SK-N-SH (cell line): ENCODE data around the gene SH2D3C. TPM values are rescaled to one million over a fixed set of nuclear protein-coding genes. Genes with fewer than 3 reads are reported as not detected.

ENCODE experiments used
- CTCF ChIA-PET: fragments of 300-600, 350-600 bp; formaldehyde crosslinking; extraction: SDS; loops from one replicate; lab custom pipeline; 2021; lab: Yijun Ruan, JAX
- POLR2A ChIA-PET: fragments of 350-600 bp; sonication (Branson Sonifier 250); formaldehyde crosslinking; extraction: SDS; loops from one replicate; lab custom pipeline; 2020; ENCODE audit warnings: antibody characterized with exemption, inconsistent platforms; lab: Yijun Ruan, JAX
- DNase-seq: peaks from one replicate; pipeline ENCODE4 v3.0.0; 2012
- H2AFZ ChIP-seq: fragments of 200-600 bp; sonication (generic); 2 replicates; pipeline ENCODE4 v1.8.1; 2016; ENCODE audit warnings: antibody characterized with exemption, mild to moderate bottlenecking, low read depth
- H3F3A ChIP-seq: fragments of 200-600 bp; sonication (generic); replicated peaks from 2 replicates; pipeline ENCODE3; 2016; ENCODE audit warnings: antibody characterized with exemption, mild to moderate bottlenecking; ENCODE audit not compliant: insufficient read depth
- H3K27ac ChIP-seq, 2 experiments: fragments of 200-500 bp in 1 of 2; fragments of 200-600 bp in 1 of 2; sonication (Bioruptor generic) in 1 of 2; sonication (generic), shearing (Covaris generic) in 1 of 2; 2 replicates each; pipeline versions ENCODE4 v1.5.1 to v1.6.1; 2014 to 2016; ENCODE audit warnings: low read depth in 2 of 2, inconsistent platforms in 1 of 2, low read length in 1 of 2, mild to moderate bottlenecking in 1 of 2, mixed read lengths in 1 of 2
- H3K27me3 ChIP-seq: fragments of 200-600 bp; sonication (generic), shearing (Covaris generic); 2 replicates; pipeline ENCODE4 v1.6.1; 2016; ENCODE audit warnings: mixed run types; ENCODE audit not compliant: insufficient read depth
- H3K36me3 ChIP-seq, 2 experiments: fragments of 200-500 bp in 1 of 2; fragments of 200-600 bp in 1 of 2; sonication (Bioruptor generic) in 1 of 2; sonication (generic) in 1 of 2; replicated peaks in 1 of 2; 2 replicates each; pipeline versions ENCODE3 to v1.5.1; 2014 to 2016; ENCODE audit warnings: low read length in 1 of 2, mild to moderate bottlenecking in 1 of 2; ENCODE audit not compliant: insufficient read depth in 2 of 2, control insufficient read depth in 1 of 2
- H3K4me1 ChIP-seq, 2 experiments: fragments of 200-500 bp in 1 of 2; fragments of 200-600 bp in 1 of 2; sonication (Bioruptor generic) in 1 of 2; sonication (generic), shearing (Covaris generic) in 1 of 2; 2 replicates each; pipeline versions ENCODE4 v1.5.1 to v1.6.1; 2014 to 2016; ENCODE audit warnings: low read depth in 1 of 2, low read length in 1 of 2, mixed run types in 1 of 2; ENCODE audit not compliant: insufficient read depth in 2 of 2, control insufficient read depth in 1 of 2
- H3K4me2 ChIP-seq: fragments of 200-600 bp; sonication (generic), shearing (Covaris generic); 2 replicates; pipeline ENCODE4 v1.6.1; 2017; ENCODE audit warnings: mixed run types
- H3K4me3 ChIP-seq, 2 experiments: fragments of 200-500 bp in 1 of 2; fragments of 200-600 bp in 1 of 2; sonication (Bioruptor generic) in 1 of 2; sonication (generic), shearing (Covaris generic) in 1 of 2; 2 replicates each; pipeline versions ENCODE4 v1.5.1 to v1.8.1; 2014 to 2016; ENCODE audit warnings: low read depth in 2 of 2, inconsistent platforms in 1 of 2, low read length in 1 of 2, mild to moderate bottlenecking in 1 of 2, mixed read lengths in 1 of 2, moderate library complexity in 1 of 2
- H3K79me2 ChIP-seq: fragments of 200-600 bp; sonication (generic); 2 replicates; pipeline ENCODE4 v1.8.1; 2017; ENCODE audit warnings: mild to moderate bottlenecking; ENCODE audit not compliant: insufficient read depth
- H3K9ac ChIP-seq: fragments of 200-600 bp; sonication (generic); 2 replicates; pipeline ENCODE4 v1.6.1; 2017; ENCODE audit warnings: mixed run types
- H3K9me2 ChIP-seq: fragments of 200-600 bp; sonication (generic); 2 replicates; pipeline ENCODE4 v1.6.1; 2017; ENCODE audit warnings: mixed run types
- H3K9me3 ChIP-seq: fragments of 200-600 bp; sonication (generic); 2 replicates; pipeline ENCODE4 v1.6.1; 2017; ENCODE audit warnings: mixed run types, mild to moderate bottlenecking, moderate library complexity
- H4K20me1 ChIP-seq: fragments of 200-600 bp; sonication (generic); 2 replicates; pipeline ENCODE4 v1.6.1; 2017; ENCODE audit warnings: mild to moderate bottlenecking, mixed run types; ENCODE audit not compliant: insufficient read depth
- CHD2 ChIP-seq: fragments of 150-350 bp; IDR thresholded peaks from 2 replicates; pipeline ENCODE4 v1.6.1; 2018; ENCODE audit warnings: low read length; ENCODE audit not compliant: partially characterized antibody
- ELF1 ChIP-seq: IDR thresholded peaks from 2 replicates; pipeline ENCODE4 v1.4.0; 2012
- EZH2phosphoT487 ChIP-seq: fragments of 200-600 bp; sonication (generic); IDR thresholded peaks from 2 replicates; pipeline ENCODE4 v1.6.1; 2017; ENCODE audit warnings: low read depth, mixed run types, mild to moderate bottlenecking, antibody characterized with exemption, moderate library complexity, borderline replicate concordance
- FOXJ3 ChIP-seq: sonication (generic); formaldehyde crosslinking; IDR thresholded peaks from 2 replicates; pipeline ENCODE4 v1.5.1; 2020; ENCODE audit warnings: mild to moderate bottlenecking, missing genetic modification reagents
- GATA2 ChIP-seq: sonication (generic); formaldehyde crosslinking; IDR thresholded peaks from 2 replicates; pipeline ENCODE4 v1.5.0; 2020; ENCODE audit warnings: mild to moderate bottlenecking, missing genetic modification reagents
- MEF2A ChIP-seq: IDR thresholded peaks from 2 replicates; pipeline ENCODE4 v1.4.0; 2012; ENCODE audit warnings: low read depth, borderline replicate concordance
- MXI1 ChIP-seq: IDR thresholded peaks from 2 replicates; pipeline ENCODE4 v1.6.1; 2012; ENCODE audit warnings: mild to moderate bottlenecking, low read depth, low read length, improper control_type of control experiment
- NRF1 ChIP-seq: IDR thresholded peaks from 2 replicates; pipeline ENCODE4 v1.6.1; 2012; ENCODE audit warnings: low read depth, mild to moderate bottlenecking, low read length
- POLR2AphosphoS5 ChIP-seq: IDR thresholded peaks from 2 replicates; pipeline ENCODE4 v1.6.1; 2012; ENCODE audit warnings: low read depth, low read length
- RAD21 ChIP-seq: IDR thresholded peaks from 2 replicates; pipeline ENCODE4 v1.6.1; 2012; ENCODE audit warnings: mild to moderate bottlenecking, low read length
- RXRA ChIP-seq: IDR thresholded peaks from 2 replicates; pipeline ENCODE4 v1.4.0; 2012; ENCODE audit warnings: low read depth, mild to moderate bottlenecking, borderline replicate concordance
- SMC3 ChIP-seq: IDR thresholded peaks from 2 replicates; pipeline ENCODE4 v1.6.1; 2012; ENCODE audit warnings: low read depth, low read length, improper control_type of control experiment
- TAF1 ChIP-seq: IDR thresholded peaks from 2 replicates; pipeline ENCODE4 v1.6.1; 2012; ENCODE audit warnings: low read depth, mild to moderate bottlenecking, low read length, moderate library complexity, borderline replicate concordance
- TCF12 ChIP-seq: IDR thresholded peaks from 2 replicates; pipeline ENCODE4 v1.4.0; 2012
- YY1 ChIP-seq: IDR thresholded peaks from 2 replicates; pipeline ENCODE4 v1.4.0; 2012; ENCODE audit warnings: low read depth, mild to moderate bottlenecking
- WGBS: methylation state at CpG from one replicate; pipeline ENCODE4 v1.1.6; 2017; ENCODE audit warnings: low lambda C conversion rate; 5-methylcytosine and 5-hydroxymethylcytosine counted together
- polyA plus RNA-seq, 3 experiments: library from polyadenylated mRNA; depleted of rRNA; stranded (reverse); fragments of >200 nt; gene quantifications; 2 replicates each; pipeline ENCODE4 v1.2.3, GENCODE V29; 2012
- TF ChIP-seq, protein P1 (sequence below): fragments of 200-600 bp; sonication (generic); IDR thresholded peaks from 2 replicates; pipeline ENCODE4 v1.6.1; 2017; ENCODE audit warnings: antibody characterized with exemption, mild to moderate bottlenecking, moderate library complexity
- TF ChIP-seq, protein P2 (sequence below): fragments of 150-350 bp; IDR thresholded peaks from 2 replicates; pipeline ENCODE4 v1.6.1; 2017; ENCODE audit warnings: antibody characterized with exemption, low read length, low read depth, borderline replicate concordance
- TF ChIP-seq, protein P3 (sequence below): IDR thresholded peaks from 2 replicates; pipeline ENCODE4 v1.4.0; 2012; ENCODE audit warnings: low read depth
- TF ChIP-seq, protein P4 (sequence below): fragments of 150-350 bp; IDR thresholded peaks from 2 replicates; pipeline ENCODE4 v1.6.1; 2016; ENCODE audit warnings: mild to moderate bottlenecking, low read depth, low read length
- TF ChIP-seq, protein P5 (sequence below): IDR thresholded peaks from 2 replicates; pipeline ENCODE4 v1.4.0; 2012; ENCODE audit warnings: low read depth, borderline replicate concordance

The SH2D3C gene
- polyA plus RNA-seq, 1 of the 3 experiments (the other 2 are of a cell fraction) = 0.15 TPM

DNA sequence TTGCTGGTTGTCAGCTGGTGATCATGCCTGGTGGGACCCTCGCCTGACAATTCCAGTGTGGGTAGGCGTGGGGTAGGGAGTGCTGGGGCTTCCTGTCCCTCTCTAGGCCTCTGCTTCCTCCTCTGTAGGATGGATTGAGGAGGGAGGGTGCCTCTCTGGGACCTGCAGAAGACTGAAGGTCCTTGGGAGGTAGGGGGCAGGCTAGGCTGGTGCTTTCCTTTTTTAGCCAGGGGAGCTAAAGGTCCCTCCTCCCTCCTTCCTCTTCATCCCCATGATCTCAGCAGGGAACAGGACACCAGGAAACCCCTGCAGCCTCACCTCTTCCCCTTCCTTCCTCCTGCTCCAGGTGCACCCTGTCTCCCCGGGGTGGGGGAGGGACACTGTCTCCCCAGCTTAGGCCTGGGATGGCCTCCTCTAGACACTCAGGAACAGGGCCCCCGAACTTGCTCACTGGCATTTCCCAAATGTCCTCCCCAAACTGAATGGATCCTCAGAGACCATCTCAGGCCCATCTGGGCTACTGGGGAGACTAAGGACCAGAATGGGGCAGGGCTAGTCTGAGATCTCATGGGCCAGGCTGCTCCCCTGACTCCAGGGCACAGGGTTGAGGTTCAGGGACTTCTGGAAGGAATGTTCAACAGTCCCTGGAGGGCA, 8.4 kb downstream of the SH2D3C start:
- Histone ChIP-seq H2AFZ (no peak overlapping the region), H3F3A (no peaks in the 10 kb centered on the region), H3K4me1 (peaks cover 0 to 17% of the 10 kb centered on the region in 2 experiments; a peak in 1 of 4 replicates), H3K27me3 (no peaks in the 10 kb centered on the region)
- CTCF ChIA-PET = interaction anchor here (1.0 to 7.4 kb wide), 5 partner anchors 15 to 100 kb away, joined by 4 to 36 read pairs (median 8); partner anchors contain the start of gene TOR2A
- TF ChIP-seq YY1 (no peak), MXI1 (no peak), RXRA (no peak), SMC3 (no peak), FOXJ3 (CRISPR knock-in tag) (no peak), GATA2 (CRISPR knock-in tag) (no peak), MEF2A (no peak), TAF1 (no peak), NRF1 (no peak), EZH2phosphoT487 (no peak), TCF12 (no peak), CHD2 (no peak), POLR2AphosphoS5 (no peak), ELF1 (no peak), RAD21 (no peak)
- TF ChIP-seq, protein P1, sequence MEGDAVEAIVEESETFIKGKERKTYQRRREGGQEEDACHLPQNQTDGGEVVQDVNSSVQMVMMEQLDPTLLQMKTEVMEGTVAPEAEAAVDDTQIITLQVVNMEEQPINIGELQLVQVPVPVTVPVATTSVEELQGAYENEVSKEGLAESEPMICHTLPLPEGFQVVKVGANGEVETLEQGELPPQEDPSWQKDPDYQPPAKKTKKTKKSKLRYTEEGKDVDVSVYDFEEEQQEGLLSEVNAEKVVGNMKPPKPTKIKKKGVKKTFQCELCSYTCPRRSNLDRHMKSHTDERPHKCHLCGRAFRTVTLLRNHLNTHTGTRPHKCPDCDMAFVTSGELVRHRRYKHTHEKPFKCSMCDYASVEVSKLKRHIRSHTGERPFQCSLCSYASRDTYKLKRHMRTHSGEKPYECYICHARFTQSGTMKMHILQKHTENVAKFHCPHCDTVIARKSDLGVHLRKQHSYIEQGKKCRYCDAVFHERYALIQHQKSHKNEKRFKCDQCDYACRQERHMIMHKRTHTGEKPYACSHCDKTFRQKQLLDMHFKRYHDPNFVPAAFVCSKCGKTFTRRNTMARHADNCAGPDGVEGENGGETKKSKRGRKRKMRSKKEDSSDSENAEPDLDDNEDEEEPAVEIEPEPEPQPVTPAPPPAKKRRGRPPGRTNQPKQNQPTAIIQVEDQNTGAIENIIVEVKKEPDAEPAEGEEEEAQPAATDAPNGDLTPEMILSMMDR = no peak
- TF ChIP-seq, protein P2, sequence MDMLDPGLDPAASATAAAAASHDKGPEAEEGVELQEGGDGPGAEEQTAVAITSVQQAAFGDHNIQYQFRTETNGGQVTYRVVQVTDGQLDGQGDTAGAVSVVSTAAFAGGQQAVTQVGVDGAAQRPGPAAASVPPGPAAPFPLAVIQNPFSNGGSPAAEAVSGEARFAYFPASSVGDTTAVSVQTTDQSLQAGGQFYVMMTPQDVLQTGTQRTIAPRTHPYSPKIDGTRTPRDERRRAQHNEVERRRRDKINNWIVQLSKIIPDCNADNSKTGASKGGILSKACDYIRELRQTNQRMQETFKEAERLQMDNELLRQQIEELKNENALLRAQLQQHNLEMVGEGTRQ = no peak
- TF ChIP-seq, protein P3, sequence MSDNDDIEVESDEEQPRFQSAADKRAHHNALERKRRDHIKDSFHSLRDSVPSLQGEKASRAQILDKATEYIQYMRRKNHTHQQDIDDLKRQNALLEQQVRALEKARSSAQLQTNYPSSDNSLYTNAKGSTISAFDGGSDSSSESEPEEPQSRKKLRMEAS = no peak
- TF ChIP-seq, protein P4, sequence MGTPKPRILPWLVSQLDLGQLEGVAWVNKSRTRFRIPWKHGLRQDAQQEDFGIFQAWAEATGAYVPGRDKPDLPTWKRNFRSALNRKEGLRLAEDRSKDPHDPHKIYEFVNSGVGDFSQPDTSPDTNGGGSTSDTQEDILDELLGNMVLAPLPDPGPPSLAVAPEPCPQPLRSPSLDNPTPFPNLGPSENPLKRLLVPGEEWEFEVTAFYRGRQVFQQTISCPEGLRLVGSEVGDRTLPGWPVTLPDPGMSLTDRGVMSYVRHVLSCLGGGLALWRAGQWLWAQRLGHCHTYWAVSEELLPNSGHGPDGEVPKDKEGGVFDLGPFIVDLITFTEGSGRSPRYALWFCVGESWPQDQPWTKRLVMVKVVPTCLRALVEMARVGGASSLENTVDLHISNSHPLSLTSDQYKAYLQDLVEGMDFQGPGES = no peak
- TF ChIP-seq, protein P5, sequence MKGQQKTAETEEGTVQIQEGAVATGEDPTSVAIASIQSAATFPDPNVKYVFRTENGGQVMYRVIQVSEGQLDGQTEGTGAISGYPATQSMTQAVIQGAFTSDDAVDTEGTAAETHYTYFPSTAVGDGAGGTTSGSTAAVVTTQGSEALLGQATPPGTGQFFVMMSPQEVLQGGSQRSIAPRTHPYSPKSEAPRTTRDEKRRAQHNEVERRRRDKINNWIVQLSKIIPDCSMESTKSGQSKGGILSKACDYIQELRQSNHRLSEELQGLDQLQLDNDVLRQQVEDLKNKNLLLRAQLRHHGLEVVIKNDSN = no peak
- TF ChIP-seq, all 33 proteins: peak for 0
- no peak overlapping the region for H3K9ac ChIP-seq
- POLR2A ChIA-PET = interaction anchor here (1.0 to 1.6 kb wide), 2 partner anchors 16 to 160 kb away, joined by 3 to 7 read pairs; partner anchors contain the start of gene PIP5KL1
- H3K4me3 ChIP-seq = no peak overlapping the region
- 96% methylated on average over 4 of the region's 4 CpGs for WGBS
- H3K4me2 ChIP-seq = no peak overlapping the region
- no peak for DNase-seq
- no peaks in the 10 kb centered on the region for H3K36me3 ChIP-seq
- no peaks in the 10 kb centered on the region for H3K79me2 ChIP-seq
- no peaks in the 10 kb centered on the region for H4K20me1 ChIP-seq
- H3K27ac ChIP-seq = no peak overlapping the region
- H3K9me2 ChIP-seq = no peaks in the 10 kb centered on the region
- no peaks in the 10 kb centered on the region for H3K9me3 ChIP-seq
